GM21360 (cell line): ENCODE results near the gene SLC4A4.

Source experiments
- ATAC-seq: cut with Tn5 transposase; IDR thresholded peaks from one replicate; pipeline ENCODE4 v1.9.1; 2021; ENCODE audit warnings: mild to moderate bottlenecking, moderate library complexity; ENCODE audit not compliant: unreplicated experiment

Gene SLC4A4

DNA sequence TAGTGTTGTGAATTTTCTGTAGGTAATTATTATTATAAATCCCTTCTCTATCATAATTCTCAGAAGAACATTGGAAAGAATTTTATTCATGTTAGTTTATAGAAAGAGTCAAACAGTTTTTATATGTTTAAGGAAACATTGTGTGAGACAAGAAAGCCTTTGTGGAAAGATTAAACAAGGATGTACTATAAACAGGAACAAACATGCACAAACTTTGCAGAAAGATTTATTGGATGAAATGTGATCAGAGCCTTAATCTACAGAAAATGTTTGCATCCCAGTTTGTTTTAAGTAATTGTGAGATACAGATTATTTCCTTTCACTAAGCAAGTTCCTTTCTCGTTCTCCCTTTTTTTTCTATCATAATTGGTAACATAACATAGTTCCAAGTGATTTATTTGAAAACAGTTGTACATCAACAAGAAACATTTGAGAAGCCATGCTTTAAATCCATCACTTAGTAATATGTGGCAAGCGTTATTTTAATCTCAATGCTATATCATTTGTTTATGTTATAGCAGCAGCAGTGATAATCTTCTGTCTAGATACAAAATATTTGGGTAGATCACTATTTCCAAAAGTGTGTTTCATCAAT, 129.4 kb downstream of the SLC4A4 start:
- no peak for ATAC-seq

DNA sequence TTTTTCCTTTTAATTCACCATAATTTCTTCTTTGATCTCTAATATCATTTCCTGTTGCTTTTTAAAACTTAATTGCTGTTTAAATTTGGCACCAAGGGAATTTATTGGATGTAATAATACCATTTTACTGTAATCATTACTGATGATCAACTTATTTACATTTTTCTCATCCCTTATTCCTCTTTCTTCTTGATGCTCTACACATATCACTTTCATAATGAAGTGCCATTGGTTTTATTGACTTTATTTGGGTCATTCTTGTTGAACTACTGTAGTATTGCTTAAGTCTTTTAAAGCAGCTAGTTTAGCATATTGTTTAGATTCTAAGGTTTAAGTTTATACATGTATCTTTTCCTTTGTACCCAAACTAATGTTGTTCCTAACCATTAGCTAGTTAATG, 130.7 kb downstream of the SLC4A4 start:
- no peak for ATAC-seq

DNA sequence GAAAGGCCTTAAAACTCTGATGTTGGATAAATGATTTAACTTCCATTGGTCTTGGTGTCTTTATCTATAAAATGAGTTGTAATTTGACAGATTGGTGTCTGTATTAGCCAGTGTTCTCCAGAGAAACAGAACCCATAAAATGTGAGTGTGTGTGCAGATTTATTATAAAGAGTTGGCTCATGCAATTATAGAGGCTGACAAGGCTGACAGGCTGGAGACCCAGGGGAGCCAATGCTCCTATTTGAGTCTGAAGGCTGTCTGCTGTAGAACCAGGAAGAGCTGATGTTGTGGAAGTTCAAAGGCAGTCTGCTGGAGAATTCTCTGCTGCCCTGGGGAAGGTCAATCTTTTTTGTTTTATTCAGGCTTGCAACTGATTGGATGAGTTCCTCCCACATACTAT, 131.7 kb downstream of the SLC4A4 start:
- ATAC-seq, result no peak

DNA sequence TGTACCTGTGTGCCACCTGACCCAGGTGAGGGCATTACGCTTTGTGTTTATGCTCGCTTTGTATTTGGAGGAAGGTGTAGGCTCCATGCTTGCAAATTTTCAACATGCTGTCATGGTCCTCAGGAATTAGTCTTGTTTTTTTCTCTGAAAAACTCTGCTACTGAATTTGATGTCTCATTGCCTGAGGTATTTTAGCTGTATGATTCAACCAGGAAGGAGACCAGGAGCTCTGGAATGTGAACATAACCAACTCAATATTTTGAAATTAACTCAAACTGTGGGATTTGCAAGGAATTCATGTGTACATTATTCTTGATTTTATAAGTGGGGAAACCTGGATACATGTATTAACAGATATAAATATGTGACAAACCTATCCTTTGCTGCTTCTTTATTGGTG, 134.1 kb downstream of the SLC4A4 start:
- no peak for ATAC-seq

DNA sequence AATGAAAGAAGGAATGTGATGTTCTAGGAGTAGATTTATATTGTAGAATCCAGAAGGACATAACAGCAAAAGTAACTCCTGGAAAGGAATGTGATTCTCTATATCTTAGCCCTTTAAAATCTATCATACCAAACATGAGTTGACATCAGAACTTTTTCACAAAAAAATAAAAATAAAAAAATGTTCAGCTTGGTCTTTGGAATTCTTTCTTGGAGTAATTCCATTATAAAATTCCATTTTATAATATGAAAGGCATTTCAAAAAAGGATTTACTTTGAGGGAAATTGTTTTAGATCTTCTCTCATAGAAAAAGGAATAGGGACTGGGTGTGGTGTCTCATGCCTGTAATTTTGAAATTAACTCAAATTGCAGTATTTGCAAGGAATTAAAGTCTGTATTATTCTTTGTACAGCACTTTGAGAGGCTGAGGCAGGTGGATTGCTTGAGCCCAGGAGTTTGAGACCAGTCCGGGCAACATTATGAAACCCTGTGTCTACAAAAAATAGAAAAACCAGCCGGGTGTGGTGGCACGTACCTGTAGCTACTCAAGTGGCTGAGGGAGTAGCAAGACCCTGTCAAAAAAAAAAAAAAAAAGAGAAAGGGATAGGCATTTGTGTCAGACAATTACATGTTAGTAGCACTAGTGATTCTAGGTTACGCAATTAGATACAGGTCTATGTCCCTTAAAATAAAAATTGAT, 134.9 kb downstream of the SLC4A4 start:
- no peak for ATAC-seq

DNA sequence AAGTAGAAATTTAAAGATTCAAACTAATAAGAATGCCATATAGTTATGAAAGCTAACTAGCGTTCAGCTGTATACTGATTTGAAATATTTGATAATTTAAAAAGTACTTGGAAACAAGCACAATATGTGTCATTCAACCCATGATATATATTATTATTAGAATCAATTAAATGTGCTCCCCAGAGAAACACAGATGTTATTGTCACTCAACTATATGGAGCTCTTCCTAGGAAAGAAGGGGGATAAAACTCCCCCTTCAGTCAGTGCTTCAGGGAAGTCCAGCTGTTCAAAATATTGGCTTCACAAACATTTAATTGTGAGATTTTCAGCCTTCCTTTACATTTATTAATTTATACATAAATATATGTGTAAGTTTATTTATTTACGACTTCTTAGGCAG, 135.9 kb downstream of the SLC4A4 start:
- ATAC-seq, result no peak

DNA sequence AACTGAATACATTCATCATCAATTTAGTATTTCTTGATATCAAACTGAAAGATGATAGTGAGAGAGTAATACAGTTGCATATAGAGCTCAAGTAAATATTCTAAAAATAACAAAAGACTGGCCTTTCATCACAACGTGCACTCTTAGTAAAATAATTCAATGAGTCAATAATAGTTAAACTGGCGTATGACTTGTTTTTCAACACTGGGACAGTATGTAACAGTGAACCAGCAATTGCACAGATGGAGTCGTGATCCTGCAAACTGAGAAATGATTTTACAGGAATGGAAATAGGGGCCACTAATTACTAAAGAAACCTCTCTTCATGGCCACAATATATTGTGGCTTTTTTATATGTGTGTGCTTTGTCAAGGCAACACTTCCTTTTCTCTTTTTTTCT, 137.4 kb downstream of the SLC4A4 start:
- ATAC-seq, result no peak

DNA sequence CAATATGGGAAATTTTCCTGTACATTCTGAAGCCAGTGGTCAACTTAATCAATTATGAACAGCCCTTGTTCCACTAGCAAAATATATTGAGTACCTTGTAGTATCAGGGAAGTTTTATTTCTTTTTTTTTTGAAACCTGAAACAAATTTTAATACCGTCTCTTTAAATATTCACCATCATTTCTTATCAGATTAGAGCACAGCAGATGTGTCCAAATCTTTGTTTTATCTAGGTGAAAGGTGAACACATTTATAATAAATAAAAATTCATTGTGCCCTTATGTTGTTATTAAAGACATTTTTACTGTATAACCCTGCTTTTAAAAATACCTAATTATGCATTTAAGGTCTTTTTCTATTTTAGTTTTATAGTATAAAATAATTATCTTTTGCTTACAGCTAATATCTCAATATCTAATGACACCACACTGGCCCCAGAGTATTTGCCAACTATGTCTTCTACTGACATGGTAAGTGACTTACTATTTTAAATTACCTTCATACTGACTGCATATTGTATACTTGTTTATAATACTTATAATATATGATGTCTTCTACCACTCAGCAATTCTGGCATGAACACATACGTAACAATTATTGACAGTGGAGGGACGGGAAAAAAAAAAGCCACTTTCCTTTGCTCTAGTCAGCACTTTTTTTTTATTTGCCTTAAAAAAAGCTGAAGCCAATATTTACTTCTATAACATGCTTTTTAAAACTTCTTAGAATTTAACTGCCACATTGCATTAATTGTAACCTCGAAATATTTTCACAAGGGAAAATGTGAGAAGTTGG, 147.9 kb downstream of the SLC4A4 start:
- no peak for ATAC-seq

DNA sequence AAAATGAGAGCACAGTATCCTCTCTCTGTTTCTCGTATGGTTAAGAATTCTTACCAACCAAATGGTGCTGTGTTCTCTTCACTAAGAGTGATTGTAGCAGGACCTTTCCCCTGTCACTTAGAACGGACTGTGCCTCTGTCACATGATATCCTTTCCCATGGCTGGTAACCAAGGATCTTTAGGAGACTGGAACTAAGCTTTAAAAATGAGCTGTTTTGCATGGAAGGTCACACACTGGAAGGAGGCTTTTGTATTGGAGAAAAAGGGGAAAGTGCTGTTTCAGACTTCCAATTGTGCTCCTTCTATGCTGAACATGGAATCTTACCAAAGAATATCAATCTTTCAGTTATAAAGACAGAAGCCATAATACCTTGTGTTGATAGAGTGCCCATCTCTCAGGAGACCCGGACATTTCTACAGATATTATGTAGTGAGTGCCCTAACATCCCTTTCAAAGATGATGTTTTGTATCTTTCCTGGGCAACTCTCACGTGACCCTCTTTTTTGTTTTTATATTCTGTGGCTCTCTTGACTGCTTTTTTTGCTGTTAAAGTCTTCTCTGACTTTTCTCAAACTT, 148.6 kb downstream of the SLC4A4 start:
- ATAC-seq, result no peak

DNA sequence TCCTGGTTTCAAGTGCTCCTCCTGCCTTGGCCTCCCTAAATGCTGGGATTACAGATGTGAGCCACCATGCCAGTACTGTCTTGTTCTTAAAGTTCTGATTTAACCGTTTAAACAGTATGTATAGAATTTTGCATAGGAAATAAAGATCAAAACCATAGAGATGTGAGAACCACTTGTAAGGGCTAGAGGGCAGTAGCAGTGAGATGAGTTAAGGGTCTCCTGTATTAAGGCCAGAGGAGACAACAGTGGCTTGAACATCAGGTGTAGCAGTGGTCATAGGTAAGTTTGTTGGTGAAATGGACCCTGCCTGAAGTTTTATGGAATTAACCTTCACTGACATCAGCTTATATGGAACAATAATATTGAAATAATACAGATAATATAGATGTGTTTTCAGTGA, 155.7 kb downstream of the SLC4A4 start:
- no peak for ATAC-seq

DNA sequence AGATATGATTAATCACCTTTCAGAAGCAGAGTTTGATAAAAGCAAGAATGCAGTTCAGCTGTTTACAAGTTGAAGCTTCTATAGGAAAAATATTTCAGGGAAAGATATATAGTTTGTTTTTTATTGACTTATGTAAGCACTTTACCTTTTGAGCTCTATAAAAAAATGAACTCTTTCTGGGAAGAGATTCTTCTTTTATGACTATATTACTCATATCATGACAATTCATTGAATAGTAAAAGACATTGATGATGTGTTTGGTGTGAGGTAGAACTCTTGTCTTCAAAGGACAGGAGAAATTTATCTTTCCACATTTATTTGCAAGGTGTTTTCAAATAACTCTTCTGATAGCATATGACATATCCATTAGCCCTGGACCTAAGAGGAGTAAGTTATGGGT, 156.6 kb downstream of the SLC4A4 start:
- ATAC-seq, result no peak

DNA sequence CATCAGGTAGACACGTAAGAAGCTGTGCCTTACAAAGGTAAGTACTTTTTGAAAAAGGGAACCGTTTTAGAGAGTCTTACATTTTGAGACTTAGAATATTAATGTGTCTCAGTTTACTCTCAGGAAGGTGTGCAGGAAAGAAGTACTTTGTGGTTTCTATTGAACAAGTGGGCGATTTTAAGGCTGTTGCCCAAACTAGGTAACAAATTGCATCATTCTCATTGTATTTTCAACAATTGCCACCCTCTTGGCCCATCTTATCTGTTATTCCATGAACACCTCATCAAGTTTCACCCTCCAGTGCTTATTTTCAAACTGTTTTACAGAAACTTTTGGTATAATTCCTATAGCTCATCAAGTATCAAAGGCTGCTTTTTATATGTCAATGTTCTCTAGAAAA, 158.3 kb downstream of the SLC4A4 start:
- no peak for ATAC-seq

DNA sequence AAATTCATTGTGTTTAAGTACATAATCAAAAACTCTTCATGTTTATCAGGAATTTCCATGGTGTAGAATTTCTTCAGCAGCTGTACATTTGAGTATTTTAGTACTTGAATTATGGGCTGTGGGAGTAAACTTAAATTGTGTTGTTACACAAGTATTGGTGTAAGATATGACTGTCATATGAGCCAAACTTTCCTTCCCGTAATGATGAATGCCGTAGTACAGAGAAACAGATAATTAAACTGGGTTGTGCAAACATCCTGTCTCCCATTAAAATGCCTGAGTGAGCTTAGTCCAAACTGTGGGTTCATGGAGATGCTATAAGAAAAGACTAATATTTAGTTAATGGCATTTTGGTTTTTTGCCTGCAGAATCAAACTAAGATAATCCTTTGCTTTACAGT, 159.2 kb downstream of the SLC4A4 start:
- no peak for ATAC-seq

DNA sequence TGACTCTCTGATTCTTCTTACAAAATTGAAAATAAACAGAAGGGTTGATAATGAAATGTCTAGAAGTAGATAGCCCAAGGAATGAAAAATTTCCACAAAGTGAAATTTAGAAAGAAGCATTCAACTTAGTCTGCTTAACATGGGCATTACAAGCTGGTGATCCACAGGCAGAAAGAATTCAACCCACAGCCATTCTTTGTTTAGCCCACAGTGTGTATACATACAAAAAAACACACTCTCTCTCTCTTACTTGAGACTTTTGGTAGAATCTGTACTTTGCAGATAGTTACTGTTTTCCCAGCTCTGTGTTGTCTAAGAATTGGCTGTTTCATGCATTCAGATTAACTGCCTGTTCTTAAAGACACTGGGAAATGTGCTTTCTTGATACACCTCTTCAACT, 159.8 kb downstream of the SLC4A4 start:
- ATAC-seq, result no peak

DNA sequence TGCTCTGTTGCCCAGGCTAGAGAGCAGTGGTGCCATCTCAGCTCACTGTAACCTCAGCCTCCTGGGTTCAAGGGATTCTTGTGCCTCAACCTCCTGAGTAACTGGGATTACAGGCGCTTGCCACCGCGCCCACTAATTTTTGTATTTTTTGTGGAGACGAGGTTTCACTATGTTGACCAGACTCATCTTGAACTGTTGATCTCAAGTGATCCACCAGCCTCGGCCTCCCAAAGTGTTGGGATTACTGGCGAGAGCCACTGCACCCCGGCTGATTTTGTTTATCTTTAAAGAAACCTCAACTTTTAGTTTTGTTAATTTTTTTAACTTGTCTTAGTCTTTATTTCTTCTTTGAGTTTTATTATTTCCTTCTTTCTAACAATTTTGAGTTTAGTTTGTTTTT, 163.2 kb downstream of the SLC4A4 start:
- no peak for ATAC-seq

DNA sequence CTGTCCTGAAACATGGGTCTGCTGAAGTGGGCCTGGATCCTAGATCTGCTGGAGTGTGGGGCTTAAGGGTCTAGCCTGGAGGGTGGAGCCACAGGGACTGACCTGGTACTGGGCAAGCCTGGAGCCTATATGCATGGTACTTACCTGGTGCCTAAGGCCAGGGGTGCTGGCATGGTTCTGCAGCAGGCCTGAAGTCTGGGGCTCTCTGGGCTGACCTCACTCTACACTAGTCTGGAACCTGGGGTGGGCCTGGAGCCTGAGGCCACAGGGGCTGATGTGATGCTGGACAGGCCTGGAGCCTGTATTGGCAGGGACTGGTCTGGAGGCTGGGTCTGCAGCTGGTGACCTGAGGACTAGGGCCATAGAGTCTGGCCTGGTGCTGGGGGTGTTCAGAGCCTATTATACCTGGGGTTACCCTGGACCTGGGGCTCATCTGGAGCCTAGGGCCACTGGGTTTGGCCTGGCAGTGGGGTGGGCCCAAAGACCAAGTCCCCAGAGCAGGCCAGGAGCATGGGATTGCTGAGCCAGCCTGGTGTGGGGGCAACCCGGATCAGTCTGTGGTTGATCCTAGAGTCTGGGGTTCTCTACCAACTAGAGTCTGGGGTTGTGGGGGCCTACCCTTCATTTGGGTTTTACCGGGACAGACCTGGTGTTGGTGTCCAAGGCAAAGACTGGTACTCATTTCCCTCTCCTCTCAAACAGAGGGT, 179.6 kb downstream of the SLC4A4 start:
- ATAC-seq, result no peak

DNA sequence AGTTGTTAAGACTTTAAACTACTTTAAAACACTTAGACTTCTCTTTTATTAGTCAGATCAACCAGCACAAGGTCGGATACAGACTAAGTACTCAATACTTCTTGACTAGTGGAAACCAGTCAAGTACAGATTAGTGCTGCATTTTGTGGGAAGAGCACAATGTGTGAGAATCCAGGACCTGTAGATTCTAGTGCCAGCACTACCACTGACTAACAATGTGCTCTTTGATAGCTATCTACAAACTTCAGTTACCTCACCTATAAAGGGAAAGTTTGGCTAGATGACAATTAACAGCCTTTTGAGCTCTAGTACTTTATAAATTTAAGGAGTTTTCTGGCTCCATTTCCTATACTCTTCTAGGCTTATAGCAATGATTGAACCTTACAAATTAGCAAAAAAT, 181.5 kb downstream of the SLC4A4 start:
- ATAC-seq, result no peak

DNA sequence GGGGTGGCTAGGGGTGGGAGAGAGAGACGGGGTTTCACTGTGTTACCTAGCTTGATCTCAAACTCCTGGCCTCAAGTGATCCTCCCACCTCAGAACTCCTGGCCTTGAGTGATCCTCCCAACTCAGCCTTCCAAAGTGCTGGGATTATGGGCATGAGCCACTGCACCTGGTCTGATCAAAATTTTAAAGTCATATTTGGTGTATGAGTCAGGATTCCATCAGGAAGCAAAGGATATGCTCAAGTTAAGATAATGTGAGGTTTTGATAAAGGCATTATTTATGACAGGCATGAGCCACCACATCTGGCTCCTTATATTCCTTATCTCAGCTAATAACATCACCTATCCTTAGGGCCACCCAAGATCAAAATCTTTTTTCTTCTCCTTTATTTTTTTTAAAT, 182.0 kb downstream of the SLC4A4 start:
- ATAC-seq, result no peak

DNA sequence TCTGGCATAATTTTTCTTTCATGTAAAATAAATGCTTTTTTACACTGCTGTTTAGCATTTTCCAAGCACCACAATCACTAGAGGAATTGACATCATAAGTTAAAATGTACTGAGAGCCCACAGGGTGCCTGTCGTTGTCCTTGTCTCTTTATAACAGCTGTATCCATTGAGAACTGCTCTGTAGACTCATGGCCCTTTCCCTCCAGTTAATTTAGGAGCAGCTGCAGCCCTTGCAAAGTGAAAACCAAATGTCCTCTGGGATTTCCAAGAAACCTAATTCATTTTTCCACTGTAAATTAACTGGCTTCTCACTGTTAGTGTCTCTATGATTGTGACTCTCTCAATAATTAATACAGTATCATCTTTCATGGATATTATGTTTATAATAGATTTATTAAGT, 185.9 kb downstream of the SLC4A4 start:
- no peak for ATAC-seq

DNA sequence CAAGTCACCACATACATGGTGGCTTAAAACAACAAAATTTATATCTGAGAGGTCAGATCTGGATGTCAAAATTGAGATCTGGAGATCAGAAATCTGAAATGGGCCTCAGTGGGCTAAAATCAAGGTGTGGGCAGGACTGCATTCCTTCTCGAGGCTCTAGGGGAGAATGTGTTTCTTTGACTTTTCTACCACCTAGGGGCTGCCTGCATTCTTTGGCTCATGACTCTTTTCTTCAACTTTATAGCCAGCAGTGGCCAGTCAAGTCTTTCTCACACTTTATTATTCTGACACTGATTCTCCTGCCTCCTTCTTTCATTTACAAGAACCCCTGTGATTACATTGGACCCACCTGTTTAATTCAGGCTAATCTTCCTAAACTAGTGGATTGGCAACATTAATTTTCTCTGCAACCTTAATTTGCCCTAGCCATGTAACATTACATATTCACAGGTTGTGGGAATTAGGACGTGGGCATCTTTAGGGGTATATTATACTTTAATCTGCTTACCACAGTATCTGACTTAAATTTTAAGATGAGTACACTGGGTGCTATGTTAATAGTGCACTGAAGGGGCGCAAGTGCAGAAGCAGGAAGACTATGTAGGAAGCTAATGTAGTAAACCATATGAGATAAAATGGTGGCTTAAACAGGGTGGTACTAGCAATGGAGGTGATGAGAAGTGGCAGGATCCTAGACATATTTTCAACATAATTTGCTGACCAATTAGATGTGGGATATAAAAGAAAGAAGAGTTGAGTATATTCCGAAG, 188.0 kb downstream of the SLC4A4 start:
- peak; percentile 78 for ATAC-seq

DNA sequence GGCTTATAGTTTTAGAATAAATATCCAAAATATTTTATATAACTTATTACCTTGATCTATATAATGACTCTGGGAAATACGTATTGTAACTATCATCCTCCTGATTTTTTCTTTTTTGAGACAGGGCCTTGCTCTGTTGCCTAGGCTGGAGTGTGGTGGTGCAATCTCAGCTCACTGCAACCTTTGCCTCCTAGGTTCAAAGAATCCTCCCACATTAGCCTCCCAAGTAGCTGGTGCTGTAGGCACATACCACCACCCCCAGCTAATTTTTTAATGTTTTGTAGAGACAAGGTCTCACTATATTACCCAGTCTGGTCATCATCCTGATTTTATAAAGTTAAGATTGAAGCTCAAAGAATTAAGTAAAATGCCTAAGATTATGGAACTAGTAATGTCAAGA, 193.6 kb downstream of the SLC4A4 start:
- ATAC-seq, result no peak
